K562 (cell line): ENCODE data around the gene XAB2. TPM values are rescaled to one million over a fixed set of nuclear protein-coding genes. Genes with fewer than 3 reads are reported as not detected.
A peak's percentile ranks its signal among the peaks of the same experiment; 100 is the strongest.

Experiments used
- BHLHE40 ChIP-seq: IDR thresholded peaks from 2 replicates; pipeline ENCODE4 v1.6.1; 2011; ENCODE audit warnings: low read length, improper control_type of control experiment
- E2F3 ChIP-seq: fragments of 250-450 bp; sonication (Bioruptor Pico); IDR thresholded peaks from 2 replicates; pipeline ENCODE4 v1.4.0; 2020; ENCODE audit warnings: mild to moderate bottlenecking
- GTF2A2 ChIP-seq: IDR thresholded peaks from 2 replicates; pipeline ENCODE4 v1.6.1; 2016; ENCODE audit warnings: mild to moderate bottlenecking, missing genetic modification characterization, missing compliant biosample characterization
- HCFC1 ChIP-seq: IDR thresholded peaks from 2 replicates; pipeline ENCODE4 v1.6.1; 2012; ENCODE audit warnings: low read depth, low read length, improper control_type of control experiment
- HDAC1 ChIP-seq, 2 experiments: fragments of 450-650 bp; IDR thresholded peaks; 2 replicates each; pipeline ENCODE4 v1.6.1; 2016 to 2017; ENCODE audit warnings: inconsistent platforms in 1 of 2, mild to moderate bottlenecking in 1 of 2, moderate library complexity in 1 of 2
- MBD2 ChIP-seq: sonication (generic); IDR thresholded peaks from 2 replicates; pipeline ENCODE4 v1.6.1; 2016; ENCODE audit warnings: low read depth, borderline replicate concordance
- NCOR1 ChIP-seq: fragments of 450-650 bp; IDR thresholded peaks from 2 replicates; pipeline ENCODE4 v1.6.1; 2016; ENCODE audit warnings: mild to moderate bottlenecking, moderate library complexity
- POLR3G ChIP-seq: IDR thresholded peaks from 2 replicates; pipeline ENCODE4 v1.6.1; 2011; ENCODE audit not compliant: insufficient read length, insufficient replicate concordance; ENCODE audit errors: extremely low read depth
- RBBP5 ChIP-seq: fragments of 200-600 bp; sonication (generic); IDR thresholded peaks from 2 replicates; pipeline ENCODE4 v1.6.1; 2012; ENCODE audit warnings: borderline replicate concordance, mild to moderate bottlenecking, low read length, control low read depth, inconsistent platforms; ENCODE audit not compliant: insufficient read depth, poor library complexity, severe bottlenecking
- RHOXF2B ChIP-seq: fragments of 250-450 bp; sonication (Bioruptor Pico); conservative IDR thresholded peaks from 2 replicates; pipeline ENCODE4 v1.5.1; 2021
- TAF1 ChIP-seq: IDR thresholded peaks from 2 replicates; pipeline ENCODE4 v1.6.1; 2011; ENCODE audit warnings: mild to moderate bottlenecking, low read length, moderate library complexity; ENCODE audit not compliant: insufficient read depth, control insufficient read depth, severe bottlenecking; ENCODE audit errors: extremely low read depth
- TEAD2 ChIP-seq: fragments of 450-650 bp; IDR thresholded peaks from 2 replicates; pipeline ENCODE4 v1.6.1; 2016; ENCODE audit warnings: missing genetic modification characterization, control low read depth, missing compliant biosample characterization
- TSHZ1 ChIP-seq: fragments of 250-450 bp; sonication (Bioruptor Pico); IDR thresholded peaks from 2 replicates; pipeline ENCODE4 v1.4.0; 2020; ENCODE audit warnings: mild to moderate bottlenecking, moderate library complexity
- ZNF197 ChIP-seq: fragments of 200-800 bp; sonication (Bioruptor generic); IDR thresholded peaks from 2 replicates; pipeline ENCODE4 v1.6.1; 2016; ENCODE audit warnings: low read depth, missing genetic modification characterization, missing compliant biosample characterization
- ZNF592 ChIP-seq: fragments of 450-650 bp; IDR thresholded peaks from 2 replicates; pipeline ENCODE4 v1.6.1; 2017; ENCODE audit warnings: antibody characterized with exemption, mild to moderate bottlenecking
- polyA plus RNA-seq, 8 experiments: library from polyadenylated mRNA; depleted of rRNA in 4 of 8; stranded (reverse) in 5 of 8; unstranded in 3 of 8; fragments of >200 nt; fragmentation: Nextera tagmentation in 2 of 8; fragmentation: Illumina TruSeq in 1 of 8; extraction: Ambion mirVana in 2 of 8; extraction: Trizol in 1 of 8; gene quantifications; 2 replicates each; pipeline versions ENCODE4 v1.2.1 to v1.2.3, GENCODE V29; 2011 to 2014; ENCODE audit warnings: inconsistent platforms in 1 of 8, missing spikeins in 1 of 8
- total RNA-seq, 7 experiments: library from RNA; depleted of rRNA in 6 of 7; stranded (reverse); fragments of >200 nt in 6 of 7; fragmentation: Illumina TruSeq in 2 of 7; extraction: Trizol in 2 of 7; gene quantifications; 2 replicates each; pipeline versions ENCODE4 v1.2.1 to v1.2.3, GENCODE V29; 2011 to 2021; ENCODE audit warnings: low replicate concordance in 1 of 7
- TF ChIP-seq, protein P1 (sequence below), 2 experiments: IDR thresholded peaks in 1 of 2; conservative IDR thresholded peaks in 1 of 2; 2 replicates each; pipeline ENCODE4 v1.6.1; 2016; ENCODE audit warnings: low read depth in 2 of 2, mild to moderate bottlenecking in 1 of 2, missing compliant biosample characterization in 1 of 2, missing genetic modification characterization in 1 of 2, moderate library complexity in 1 of 2

The XAB2 gene
- total and polyA plus RNA-seq, 9 of the 15 experiments (the other 6 are each of a cell fraction or from before 2014, with no cell fraction given) = 0.21 to 58.3 (median 20.0) TPM

DNA sequence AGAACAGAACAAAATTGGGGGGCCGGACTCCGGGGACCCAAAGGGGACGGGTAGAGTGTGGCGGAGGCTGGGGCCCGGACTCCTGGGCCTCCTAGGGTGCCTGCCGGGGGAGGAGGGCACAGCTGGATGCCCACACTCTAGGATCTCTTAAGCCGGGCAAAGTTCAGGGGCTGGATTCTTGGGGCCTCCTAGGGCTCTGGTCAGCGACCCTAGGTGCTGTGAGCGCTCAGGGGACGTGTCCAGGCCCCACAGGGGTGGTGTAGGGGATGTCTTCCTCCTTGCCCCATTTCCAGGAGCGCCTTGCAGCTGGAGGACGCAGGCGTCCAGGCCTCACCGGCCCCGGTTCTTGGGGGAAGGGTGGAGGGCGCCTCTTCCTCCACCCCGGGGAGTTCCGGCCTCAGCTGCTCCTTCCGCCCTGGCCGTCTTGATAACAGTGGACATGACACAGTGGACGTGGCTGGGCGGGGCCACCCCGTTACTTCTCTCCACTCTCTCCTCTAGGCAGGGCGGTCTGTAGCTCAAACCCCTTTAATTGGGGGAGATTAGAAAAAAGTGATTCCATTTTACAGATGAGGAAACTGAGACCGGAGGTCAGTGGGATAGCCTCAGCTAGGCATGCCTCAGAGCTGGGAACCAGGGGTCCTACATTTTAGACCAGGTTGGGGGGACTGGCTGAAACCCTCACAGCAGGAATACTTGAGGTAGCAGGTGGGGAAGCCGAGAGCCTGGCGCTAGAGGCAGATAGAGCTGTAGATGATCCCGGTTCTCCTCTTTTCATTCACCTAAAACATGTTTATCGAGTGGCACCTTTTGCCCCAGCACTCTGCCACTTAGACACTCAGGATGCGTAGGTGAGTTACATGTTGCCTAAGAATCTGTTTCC lies 8.3 kb upstream of the XAB2 start (continued):
- TF ChIP-seq ZNF592 (no peak), E2F3 (CRISPR knock-in tag) (no peak), HDAC1 (IDR thresholded peaks at IDR 0.05) (peak in 1 of 2 experiments; percentile 53; a peak in 1 of 4 replicates), TAF1 (peak; percentile 60), MBD2 (peak; percentile 47; the same call in 1 of the 2 replicates), TSHZ1 (CRISPR knock-in tag) (no peak), HCFC1 (peak; percentile 50), POLR3G (no peak), TEAD2 (tag) (no peak), ZNF197 (CRISPR knock-in tag) (no peak), BHLHE40 (0 out of 2 replicates have a peak, but pooled peaks have one; percentile 4), GTF2A2 (no peak), RBBP5 (peak; percentile 29), NCOR1 (peak; percentile 46; the same call in 1 of the 2 replicates), RHOXF2B (no peak)
- TF ChIP-seq, protein P1, sequence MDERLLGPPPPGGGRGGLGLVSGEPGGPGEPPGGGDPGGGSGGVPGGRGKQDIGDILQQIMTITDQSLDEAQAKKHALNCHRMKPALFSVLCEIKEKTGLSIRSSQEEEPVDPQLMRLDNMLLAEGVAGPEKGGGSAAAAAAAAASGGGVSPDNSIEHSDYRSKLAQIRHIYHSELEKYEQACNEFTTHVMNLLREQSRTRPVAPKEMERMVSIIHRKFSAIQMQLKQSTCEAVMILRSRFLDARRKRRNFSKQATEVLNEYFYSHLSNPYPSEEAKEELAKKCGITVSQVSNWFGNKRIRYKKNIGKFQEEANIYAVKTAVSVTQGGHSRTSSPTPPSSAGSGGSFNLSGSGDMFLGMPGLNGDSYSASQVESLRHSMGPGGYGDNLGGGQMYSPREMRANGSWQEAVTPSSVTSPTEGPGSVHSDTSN (CRISPR knock-in tag; IDR thresholded peaks at IDR 0.05; ENCODE audit: low read depth) = no peak
- TF ChIP-seq, protein P1 (tag; conservative IDR thresholded peaks at IDR 0.05; ENCODE audit: low read depth) = no peak
